Activated naive CD4-positive, alpha-beta T cell treated with anti-CD3 and anti-CD28 coated beads for 36 hours (primary cell): Measurements from ENCODE around the gene GID4. TPM values are rescaled to one million over a fixed set of nuclear protein-coding genes. Genes with fewer than 3 reads are reported as not detected.

Experiments used
- CTCF ChIA-PET: fragments of 350-600 bp; sonication (Branson Sonifier 250); formaldehyde crosslinking; loops from one replicate; lab custom pipeline; 2021; ENCODE audit warnings: antibody characterized with exemption; lab: Charles Lee
- DNase-seq: peaks from one replicate; pipeline ENCODE4 v3.0.0-alpha.2; 2020
- H3K27ac Mint-ChIP-seq: one replicate; pipeline ENCODE4 v1.8.0; 2021; ENCODE audit warnings: mild to moderate bottlenecking, mixed read lengths
- H3K27me3 Mint-ChIP-seq: one replicate; pipeline ENCODE4 v1.8.0; 2021; ENCODE audit warnings: low read depth, mixed read lengths
- H3K36me3 Mint-ChIP-seq: one replicate; pipeline ENCODE4 v1.8.0; 2021; ENCODE audit warnings: low read depth, mixed read lengths
- H3K4me1 Mint-ChIP-seq: one replicate; pipeline ENCODE4 v1.8.0; 2021; ENCODE audit warnings: low read depth, mixed read lengths
- H3K4me3 Mint-ChIP-seq: one replicate; pipeline ENCODE4 v1.8.0; 2021; ENCODE audit warnings: mild to moderate bottlenecking, moderate library complexity, mixed read lengths
- H3K9me3 Mint-ChIP-seq: one replicate; pipeline ENCODE4 v1.8.0; 2021; ENCODE audit warnings: mixed read lengths
- intact Hi-C: fragments of 100-400 bp; cut with micrococcal nuclease; formaldehyde crosslinking; loops from one replicate; pipeline ENCODE4 v1.15.1; 2023
- total RNA-seq, 2 experiments: library from RNA; stranded (reverse); gene quantifications; one replicate each; pipeline ENCODE4 v1.2.3, GENCODE V29; 2021

The GID4 gene
- total RNA-seq, 2 experiments from 2014 or later, result 5.2 to 6.0 TPM

GRCh38 chr17:18094409-18094807, 55.2 kb downstream of the GID4 start:
- peaks cover 17% of the 10 kb centered on the region for H3K4me1 Mint-ChIP-seq
- H3K27ac Mint-ChIP-seq, result no peak overlapping the region
- CTCF ChIA-PET, result interaction anchor here (1.2 to 1.5 kb wide), 2 partner anchors 35 to 154 kb away, joined by 3 to 4 read pairs; no protein-coding TSS in a partner anchor

GRCh38 chr17:18099516-18099915, 60.3 kb downstream of the GID4 start:
- Mint-ChIP-seq H3K9me3 (no peaks in the 10 kb centered on the region), H3K4me1 (no peaks in the 10 kb centered on the region), H3K27me3 (no peaks in the 10 kb centered on the region), H3K27ac (no peak overlapping the region), H3K36me3 (peaks cover 13% of the 10 kb centered on the region), H3K4me3 (no peak overlapping the region)
- intact Hi-C loops, result no loop called here
- CTCF ChIA-PET, result no interaction called here
- DNase-seq, result no peak

More at GRCh38 chr17:18094409-18094807, 55.2 kb downstream of the GID4 start:
- peaks cover 25% of the 10 kb centered on the region for H3K36me3 Mint-ChIP-seq
- no peaks in the 10 kb centered on the region for H3K27me3 Mint-ChIP-seq
- H3K4me3 Mint-ChIP-seq, result no peak overlapping the region
- no peak for DNase-seq
- H3K9me3 Mint-ChIP-seq, result no peaks in the 10 kb centered on the region
- intact Hi-C loops, result no loop called here

GRCh38 chr17:18100616-18101015, 61.4 kb downstream of the GID4 start:
- H3K27me3 Mint-ChIP-seq, result no peaks in the 10 kb centered on the region
- no peak overlapping the region for H3K27ac Mint-ChIP-seq
- intact Hi-C loops, result no loop called here
- peaks cover 9% of the 10 kb centered on the region for H3K36me3 Mint-ChIP-seq
- H3K4me3 Mint-ChIP-seq, result no peak overlapping the region
- no peak for DNase-seq
- no peaks in the 10 kb centered on the region for H3K9me3 Mint-ChIP-seq
- CTCF ChIA-PET, result no interaction called here
- H3K4me1 Mint-ChIP-seq, result no peaks in the 10 kb centered on the region

- no peak for DNase-seq
- Mint-ChIP-seq H3K27ac (no peak overlapping the region), H3K27me3 (no peaks in the 10 kb centered on the region), H3K36me3 (peaks cover 4% of the 10 kb centered on the region), H3K4me1 (no peaks in the 10 kb centered on the region), H3K9me3 (no peaks in the 10 kb centered on the region), H3K4me3 (no peak overlapping the region)
- intact Hi-C loops, result no loop called here
- CTCF ChIA-PET, result no interaction called here
Observed at GRCh38 chr17:18101828-18102227, 62.6 kb downstream of the GID4 start.

GRCh38 chr17:18102640-18103039, 63.4 kb downstream of the GID4 start:
- CTCF ChIA-PET, result no interaction called here
- no peaks in the 10 kb centered on the region for H3K4me1 Mint-ChIP-seq
- no peak overlapping the region for H3K27ac Mint-ChIP-seq
- no peaks in the 10 kb centered on the region for H3K27me3 Mint-ChIP-seq
- peaks cover 7% of the 10 kb centered on the region for H3K36me3 Mint-ChIP-seq
- H3K9me3 Mint-ChIP-seq, result no peaks in the 10 kb centered on the region
- no peak for DNase-seq
- intact Hi-C loops, result no loop called here
- no peak overlapping the region for H3K4me3 Mint-ChIP-seq

- CTCF ChIA-PET, result interaction anchor here (0.6 kb wide), 1 partner anchor 708 kb away, joined by 3 read pairs; no protein-coding TSS in a partner anchor
- intact Hi-C loops, result no loop called here
- H3K27me3 Mint-ChIP-seq, result no peaks in the 10 kb centered on the region
Observed at GRCh38 chr17:18105027-18105426, 65.8 kb downstream of the GID4 start.

GRCh38 chr17:18105595-18105994, 66.4 kb downstream of the GID4 start:
- CTCF ChIA-PET, result no interaction called here
- H3K27ac Mint-ChIP-seq, result no peak overlapping the region
- no peak for DNase-seq
- no peaks in the 10 kb centered on the region for H3K9me3 Mint-ChIP-seq
- intact Hi-C loops, result no loop called here
- H3K36me3 Mint-ChIP-seq, result peaks cover 4% of the 10 kb centered on the region
- H3K4me3 Mint-ChIP-seq, result no peak overlapping the region
- H3K4me1 Mint-ChIP-seq, result no peaks in the 10 kb centered on the region
- no peaks in the 10 kb centered on the region for H3K27me3 Mint-ChIP-seq

More at GRCh38 chr17:18105027-18105426, 65.8 kb downstream of the GID4 start:
- no peaks in the 10 kb centered on the region for H3K4me1 Mint-ChIP-seq
- H3K27ac Mint-ChIP-seq, result no peak overlapping the region
- peaks cover 7% of the 10 kb centered on the region for H3K36me3 Mint-ChIP-seq
- DNase-seq, result no peak
- no peak overlapping the region for H3K4me3 Mint-ChIP-seq
- no peaks in the 10 kb centered on the region for H3K9me3 Mint-ChIP-seq

- Mint-ChIP-seq H3K27ac (no peak overlapping the region), H3K36me3 (peaks cover 4% of the 10 kb centered on the region), H3K4me1 (no peaks in the 10 kb centered on the region), H3K9me3 (no peaks in the 10 kb centered on the region), H3K4me3 (no peak overlapping the region), H3K27me3 (no peaks in the 10 kb centered on the region)
- CTCF ChIA-PET, result no interaction called here
- intact Hi-C loops, result no loop called here
- DNase-seq, result no peak
Observed at GRCh38 chr17:18106211-18106610, 67.0 kb downstream of the GID4 start.

- H3K27me3 Mint-ChIP-seq, result no peaks in the 10 kb centered on the region
- peaks cover 4% of the 10 kb centered on the region for H3K36me3 Mint-ChIP-seq
- H3K4me1 Mint-ChIP-seq, result no peaks in the 10 kb centered on the region
- CTCF ChIA-PET, result no interaction called here
- no peaks in the 10 kb centered on the region for H3K9me3 Mint-ChIP-seq
- DNase-seq, result no peak
- no peak overlapping the region for H3K27ac Mint-ChIP-seq
- intact Hi-C loops, result no loop called here
- H3K4me3 Mint-ChIP-seq, result no peak overlapping the region
Observed at GRCh38 chr17:18107061-18107790, 68.0 kb downstream of the GID4 start.

GRCh38 chr17:18107971-18108370, 68.8 kb downstream of the GID4 start:
- no peak for DNase-seq
- Mint-ChIP-seq H3K27ac (no peak overlapping the region), H3K4me3 (no peak overlapping the region), H3K36me3 (peaks cover 4% of the 10 kb centered on the region), H3K4me1 (no peaks in the 10 kb centered on the region), H3K9me3 (no peaks in the 10 kb centered on the region), H3K27me3 (no peaks in the 10 kb centered on the region)
- CTCF ChIA-PET, result no interaction called here
- intact Hi-C loops, result no loop called here

- Mint-ChIP-seq H3K27ac (no peak within 1 kb of the TSS), H3K9me3 (no peaks in the 10 kb centered on the region), H3K4me1 (no peaks in the 10 kb centered on the region), H3K36me3 (peaks cover 4% of the 10 kb centered on the region), H3K27me3 (no peaks in the 10 kb centered on the region), H3K4me3 (no peak within 1 kb of the TSS)
- CTCF ChIA-PET, result no interaction called here
- no peak for DNase-seq
- intact Hi-C loops, result no loop called here
Observed at GRCh38 chr17:18108401-18109312, 69.4 kb downstream of the GID4 start, which contains the start of gene MYO15A. Gene MYO15A (plus strand): TSS chr17:18108756. CDS start chr17:18118801, 10,045 bp downstream.

GRCh38 chr17:18109935-18110485, 70.8 kb downstream of the GID4 start:
- Mint-ChIP-seq H3K27ac (no peak overlapping the region), H3K9me3 (no peaks in the 10 kb centered on the region)

More at GRCh38 chr17:18109935-18110485, 70.8 kb downstream of the GID4 start:
- no peak overlapping the region for H3K4me3 Mint-ChIP-seq
- CTCF ChIA-PET, result interaction anchor here (1.7 kb wide), 1 partner anchor 31 kb away, joined by 5 read pairs; no protein-coding TSS in a partner anchor
- intact Hi-C loops, result no loop called here
- H3K4me1 Mint-ChIP-seq, result no peaks in the 10 kb centered on the region
- H3K36me3 Mint-ChIP-seq, result peaks cover 4% of the 10 kb centered on the region
- DNase-seq, result no peak
- H3K27me3 Mint-ChIP-seq, result no peaks in the 10 kb centered on the region
